EH (cell line): Measurements from ENCODE around the gene RIN1.

Experiments
- DNase-seq: peaks from one replicate; pipeline ENCODE4 v3.0.0-alpha.2; 2015; ENCODE audit warnings: low read depth

Gene RIN1

GRCh38 chr11:66294626-66295620, 41.3 kb downstream of the RIN1 start:
- DNase-seq, result no peak

GRCh38 chr11:66293777-66294625, 42.2 kb downstream of the RIN1 start:
- DNase-seq, result no peak

- no peak for DNase-seq
Measured at GRCh38 chr11:66293352-66293751, 42.9 kb downstream of the RIN1 start.

GRCh38 chr11:66292543-66293332, 43.5 kb downstream of the RIN1 start:
- no peak for DNase-seq

GRCh38 chr11:66291706-66292542, 44.3 kb downstream of the RIN1 start, which contains the start of gene TMEM151A:
TMEM151A (plus strand) TSS chr11:66291894; CDS start chr11:66292014, 120 bp downstream.
- DNase-seq, result no peak

DNA sequence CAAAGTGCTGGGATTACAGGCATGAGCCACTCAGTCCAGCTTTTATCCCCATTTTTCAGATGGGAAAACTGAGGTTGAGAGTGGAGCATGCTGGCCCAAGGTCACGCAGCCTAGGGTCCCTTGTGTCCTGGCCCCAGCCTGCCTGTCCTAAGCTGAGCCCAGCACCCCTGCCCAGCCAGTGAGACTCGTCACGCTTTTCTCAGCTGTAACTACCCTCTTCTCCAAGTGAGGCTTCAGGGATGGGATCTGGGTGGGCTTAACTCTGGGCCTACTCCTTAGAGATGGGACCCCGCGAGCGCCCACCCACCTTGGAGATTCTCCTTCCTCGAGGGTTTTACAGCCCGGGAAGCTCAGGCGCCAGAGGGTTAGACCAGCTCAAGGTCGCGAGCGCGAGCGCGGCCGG, 44.9 kb downstream of the RIN1 start:
- DNase-seq, result no peak

DNA sequence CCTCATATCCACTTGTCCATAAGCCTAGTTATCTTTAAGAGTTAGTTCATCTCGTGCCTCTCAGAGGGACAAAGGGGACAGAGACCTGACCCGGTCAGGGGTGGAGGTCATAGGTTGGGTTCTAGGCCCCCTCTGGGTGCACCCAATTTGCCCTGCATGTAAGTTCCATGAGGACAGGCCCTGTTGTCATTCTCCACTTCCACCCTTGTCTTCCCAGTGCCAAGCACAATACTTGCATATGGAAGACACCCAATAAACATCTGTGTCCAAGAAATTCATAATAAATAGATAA, 46.0 kb downstream of the RIN1 start:
- no peak for DNase-seq

GRCh38 chr11:66289548-66290329, 46.5 kb downstream of the RIN1 start:
- DNase-seq, result no peak

DNA sequence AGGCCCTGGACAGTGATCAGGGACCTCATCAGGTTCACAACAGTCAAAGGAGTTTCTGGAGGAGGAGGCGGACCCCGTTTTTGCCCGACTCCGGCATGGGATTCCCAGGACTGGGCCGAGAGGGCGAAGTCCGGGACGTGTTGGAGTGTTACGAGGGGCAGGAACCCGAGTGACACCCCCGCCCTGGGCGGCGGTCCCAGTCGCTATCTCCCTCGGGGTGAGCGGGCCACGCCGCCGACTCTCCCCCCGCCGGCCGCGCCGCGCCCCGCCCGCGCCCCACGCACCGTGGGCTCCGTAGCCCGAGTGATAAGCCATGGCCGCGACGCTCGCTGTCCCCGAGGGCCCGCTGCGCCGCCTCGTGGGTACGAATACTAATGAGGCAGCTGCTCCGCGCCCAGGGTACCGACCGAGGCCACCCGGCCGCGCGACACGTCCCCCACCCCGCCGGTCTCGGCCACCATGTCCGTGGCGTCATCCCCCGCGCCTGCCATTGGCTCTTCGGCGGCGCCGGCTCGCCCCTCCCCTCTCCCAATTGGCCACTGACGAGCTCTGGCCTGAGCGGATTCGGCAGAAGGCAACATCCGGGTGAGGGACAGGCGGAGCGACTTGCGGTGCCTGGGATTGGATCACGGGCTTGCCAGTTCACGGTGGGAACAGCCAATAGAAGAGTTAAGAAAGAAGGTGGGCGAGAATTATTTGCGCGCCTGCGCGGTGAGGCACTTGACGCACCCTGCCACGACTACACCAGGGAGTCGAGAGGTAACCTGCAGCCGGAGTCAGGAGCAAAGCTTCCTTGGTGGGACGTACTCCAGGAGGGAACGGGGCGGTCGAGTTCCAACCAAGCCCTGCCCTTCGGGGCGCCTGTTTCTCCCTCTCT, 47.3 kb downstream of the RIN1 start, which contains the start of gene YIF1A:
Gene YIF1A (minus strand): TSS at position 473 of the 877 bp plus-strand sequence. CDS start 158 bp downstream, at position 315.
- DNase-seq, result peak; percentile 100

- DNase-seq, result peak; percentile 27
Measured at GRCh38 chr11:66287889-66288670, 48.2 kb downstream of the RIN1 start.

- DNase-seq, result no peak
Measured at GRCh38 chr11:66287211-66287888, 48.9 kb downstream of the RIN1 start.

DNA sequence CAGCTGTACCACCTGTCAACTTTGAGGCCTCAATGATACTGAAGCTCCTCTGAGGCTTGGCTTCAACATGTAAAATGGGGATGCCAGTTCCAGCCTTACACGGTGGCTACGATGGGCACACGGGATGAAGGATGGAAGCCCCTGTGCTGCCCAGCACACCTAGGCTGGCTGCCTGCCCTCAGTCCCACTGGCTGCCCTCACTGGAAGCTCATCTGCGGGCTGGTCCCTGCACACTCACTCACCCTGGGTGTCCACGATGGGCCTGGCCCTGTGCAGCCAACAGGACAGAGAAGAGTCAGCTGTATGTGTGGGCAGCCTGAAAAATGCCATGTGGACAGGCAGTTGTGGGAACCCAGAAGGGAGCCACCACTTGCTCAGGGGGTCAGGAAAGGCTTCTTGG, 49.5 kb downstream of the RIN1 start:
- DNase-seq, result no peak

- DNase-seq, result no peak
Measured at GRCh38 chr11:66285250-66285947, 50.8 kb downstream of the RIN1 start.

- DNase-seq, result no peak
Measured at GRCh38 chr11:66284526-66285078, 51.6 kb downstream of the RIN1 start.

DNA sequence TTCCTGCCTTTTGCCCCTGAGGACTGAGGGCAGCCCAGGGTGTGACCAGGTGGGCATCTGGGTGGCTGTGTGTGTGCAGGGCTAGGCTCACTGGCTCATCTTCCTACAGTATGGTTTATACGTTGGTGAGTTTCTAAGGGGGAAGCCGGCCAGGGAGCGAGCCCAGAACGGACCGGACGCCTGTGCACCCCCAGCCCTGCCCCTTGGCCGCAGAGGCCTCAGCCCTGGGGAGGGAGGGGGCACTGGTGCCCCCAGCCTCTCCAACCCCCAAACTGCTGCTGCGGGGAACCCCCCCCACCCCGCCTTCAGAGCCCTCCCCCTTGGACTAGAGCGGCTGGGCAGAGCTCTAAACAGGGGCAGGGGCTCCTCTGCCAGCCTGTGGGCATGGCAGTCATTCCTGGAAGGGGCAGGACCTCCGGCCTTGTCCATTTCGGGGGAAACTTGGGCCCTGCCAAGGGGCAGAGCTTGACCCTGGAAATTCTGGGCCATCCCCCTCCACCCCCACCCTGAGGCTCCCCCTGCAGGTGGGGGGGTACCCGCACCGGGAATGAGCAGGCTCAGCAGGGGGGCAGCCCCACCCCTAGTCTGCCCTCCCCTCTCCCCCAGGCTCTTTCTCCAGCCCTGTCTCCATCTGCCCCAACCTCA, 52.7 kb downstream of the RIN1 start:
- DNase-seq, result no peak
